Glutamatergic neuron (in vitro differentiated cells): ENCODE data around the gene ZNF599. TPM values are rescaled to one million over a fixed set of nuclear protein-coding genes. Genes with fewer than 3 reads are reported as not detected.

Source experiments
- DNase-seq: peaks from one replicate; pipeline ENCODE4 v3.0.0; 2022
- H3K27ac Mint-ChIP-seq: one replicate; pipeline ENCODE4 v1.8.0; 2020; ENCODE audit warnings: mild to moderate bottlenecking, mixed read lengths, inconsistent platforms; ENCODE audit not compliant: unreplicated experiment
- H3K27me3 Mint-ChIP-seq: one replicate; pipeline ENCODE4 v1.8.0; 2020; ENCODE audit warnings: mild to moderate bottlenecking, moderate library complexity, mixed read lengths, inconsistent platforms; ENCODE audit not compliant: unreplicated experiment
- H3K36me3 Mint-ChIP-seq: one replicate; pipeline ENCODE4 v1.8.0; 2020; ENCODE audit warnings: mild to moderate bottlenecking, mixed read lengths, inconsistent platforms; ENCODE audit not compliant: unreplicated experiment
- H3K4me1 Mint-ChIP-seq: one replicate; pipeline ENCODE4 v1.8.0; 2020; ENCODE audit warnings: mild to moderate bottlenecking, low read depth, mixed read lengths, inconsistent platforms; ENCODE audit not compliant: unreplicated experiment
- H3K4me3 Mint-ChIP-seq: one replicate; pipeline ENCODE4 v1.8.0; 2020; ENCODE audit warnings: mild to moderate bottlenecking, mixed read lengths, inconsistent platforms; ENCODE audit not compliant: unreplicated experiment
- H3K9me3 Mint-ChIP-seq: one replicate; pipeline ENCODE4 v1.8.0; 2020; ENCODE audit warnings: mild to moderate bottlenecking, moderate library complexity, mixed read lengths, inconsistent platforms; ENCODE audit not compliant: unreplicated experiment
- CTCF ChIP-seq: fragments of 200-600 bp; sonication (generic); IDR thresholded peaks from one replicate; pipeline ENCODE4 v1.5.0; 2021; ENCODE audit not compliant: partially characterized antibody, unreplicated experiment
- total RNA-seq: library from RNA; stranded (reverse); fragmentation: NEBNext Ultra II Directional; extraction: Animal tissue kit (Norgen Biotek cat#: 25700); gene quantifications from one replicate; pipeline ENCODE4 v1.2.1, GENCODE V29; 2021; ENCODE audit not compliant: unreplicated experiment

Gene ZNF599
- total RNA-seq, 1 donor from 2014 or later, result 8.2 TPM

GRCh38 chr19:34774857-34775256 lies 1.8 kb upstream of the ZNF599 start:
- DNase-seq, result no peak
- Mint-ChIP-seq H3K4me1 (no peaks in the 10 kb centered on the region), H3K36me3 (peaks cover 10% of the 10 kb centered on the region), H3K27me3 (peaks cover 7% of the 10 kb centered on the region), H3K4me3 (no peak overlapping the region), H3K9me3 (peaks cover 10% of the 10 kb centered on the region), H3K27ac (no peak overlapping the region)
- no peak for TF ChIP-seq CTCF

GRCh38 chr19:34773555-34773864 lies 495 bp upstream of the ZNF599 start:
- Mint-ChIP-seq H3K36me3 (peaks cover 10% of the 10 kb centered on the region), H3K4me3 (peak overlapping the region; percentile 94), H3K9me3 (peaks cover 10% of the 10 kb centered on the region), H3K4me1 (no peaks in the 10 kb centered on the region), H3K27me3 (peaks cover 7% of the 10 kb centered on the region), H3K27ac (no peak overlapping the region)
- DNase-seq, result no peak
- no peak for TF ChIP-seq CTCF

GRCh38 chr19:34767951-34768350 lies 5.1 kb downstream of the ZNF599 start:
- Mint-ChIP-seq H3K4me1 (no peaks in the 10 kb centered on the region), H3K36me3 (peaks cover 45% of the 10 kb centered on the region), H3K4me3 (no peak overlapping the region), H3K9me3 (peaks cover 11% of the 10 kb centered on the region), H3K27me3 (peaks cover 6% of the 10 kb centered on the region), H3K27ac (no peak overlapping the region)
- DNase-seq, result no peak
- no peak for TF ChIP-seq CTCF

- no peak for DNase-seq
- peaks cover 5% of the 10 kb centered on the region for H3K27me3 Mint-ChIP-seq
- peaks cover 9% of the 10 kb centered on the region for H3K9me3 Mint-ChIP-seq
- H3K4me3 Mint-ChIP-seq, result no peak overlapping the region
- peaks cover 57% of the 10 kb centered on the region for H3K36me3 Mint-ChIP-seq
- H3K4me1 Mint-ChIP-seq, result no peaks in the 10 kb centered on the region
- no peak for TF ChIP-seq CTCF
- no peak overlapping the region for H3K27ac Mint-ChIP-seq
Measured at GRCh38 chr19:34766386-34766785, 6.6 kb downstream of the ZNF599 start.

- peaks cover 2% of the 10 kb centered on the region for H3K27me3 Mint-ChIP-seq
- no peak for TF ChIP-seq CTCF
- DNase-seq, result no peak
- H3K27ac Mint-ChIP-seq, result no peak overlapping the region
- peaks cover 65% of the 10 kb centered on the region for H3K36me3 Mint-ChIP-seq
- H3K9me3 Mint-ChIP-seq, result peaks cover 13% of the 10 kb centered on the region
- no peaks in the 10 kb centered on the region for H3K4me1 Mint-ChIP-seq
- no peak overlapping the region for H3K4me3 Mint-ChIP-seq
Measured at GRCh38 chr19:34759218-34759917, 13.6 kb downstream of the ZNF599 start.
